ENCODE results near the gene S100A9.

- TF ChIP-seq CTCF (IDR thresholded peaks at IDR 0.05; ENCODE audit: poor library complexity) = no peak
- no peak for TF ChIP-seq EZH2phosphoT487 (IDR thresholded peaks at IDR 0.05; ENCODE audit: low read depth, severe bottlenecking, unreplicated experiment)
These were observed 2.5 kb downstream of the S100A9 start for GRCh38 chr1:153360190-153360589.
